HepG2 (cell line): ENCODE data around the gene MPZL3. TPM values are rescaled to one million over a fixed set of nuclear protein-coding genes. Genes with fewer than 3 reads are reported as not detected.

ENCODE experiments used
- AGO2 ChIP-seq: fragments of 200-400 bp; formaldehyde crosslinking; optimal IDR thresholded peaks from 2 replicates; pipeline ENCODE3; 2017; ENCODE audit warnings: mild to moderate bottlenecking, low read depth, low read length, moderate library complexity
- BHLHE40 ChIP-seq: IDR thresholded peaks from 2 replicates; pipeline ENCODE4 v1.6.1; 2011; ENCODE audit warnings: low read length, improper control_type of control experiment
- BRCA1 ChIP-seq: sonication (generic); formaldehyde crosslinking; IDR thresholded peaks from 2 replicates; pipeline ENCODE4 v1.4.0; 2020; ENCODE audit warnings: missing genetic modification reagents
- KLF6 ChIP-seq: IDR thresholded peaks from 2 replicates; pipeline ENCODE4 v1.8.0; 2016; ENCODE audit warnings: missing biosample characterization, missing genetic modification reagents
- PAX8 ChIP-seq: sonication (generic); formaldehyde crosslinking; IDR thresholded peaks from 2 replicates; pipeline ENCODE4 v1.8.0; 2022; ENCODE audit warnings: mild to moderate bottlenecking, missing genetic modification reagents, borderline replicate concordance
- POLR2AphosphoS5 ChIP-seq: IDR thresholded peaks from 2 replicates; pipeline ENCODE4 v1.6.1; 2012; ENCODE audit warnings: low read depth, low read length
- RARA ChIP-seq: IDR thresholded peaks from 2 replicates; pipeline ENCODE4 v1.6.1; 2016; ENCODE audit warnings: missing genetic modification reagents, missing compliant biosample characterization
- RFX5 ChIP-seq: IDR thresholded peaks from 2 replicates; pipeline ENCODE4 v1.6.1; 2011; ENCODE audit warnings: low read depth, low read length, improper control_type of control experiment
- ZBTB8A ChIP-seq: sonication (generic); formaldehyde crosslinking; IDR thresholded peaks from 2 replicates; pipeline ENCODE4 v1.4.0; 2020; ENCODE audit warnings: mild to moderate bottlenecking, low read depth, missing genetic modification reagents, borderline replicate concordance
- ZEB1 ChIP-seq: IDR thresholded peaks from 2 replicates; pipeline ENCODE4 v1.6.1; 2012; ENCODE audit warnings: mild to moderate bottlenecking, low read depth, inconsistent platforms; ENCODE audit not compliant: insufficient replicate concordance
- ZFYVE20 ChIP-seq: sonication (generic); formaldehyde crosslinking; IDR thresholded peaks from 2 replicates; pipeline ENCODE4 v1.8.0; 2023; ENCODE audit warnings: low read depth, mild to moderate bottlenecking, moderate library complexity, missing genetic modification reagents, borderline replicate concordance
- ZNF101 ChIP-seq: sonication (generic); formaldehyde crosslinking; IDR thresholded peaks from 2 replicates; pipeline ENCODE4 v1.4.0; 2020; ENCODE audit warnings: mild to moderate bottlenecking, low read depth, missing genetic modification reagents, borderline replicate concordance
- ZNF460 ChIP-seq: sonication (generic); formaldehyde crosslinking; IDR thresholded peaks from 2 replicates; pipeline ENCODE4 v1.5.1; 2020; ENCODE audit warnings: missing genetic modification reagents, mild to moderate bottlenecking, borderline replicate concordance
- ZNF564 ChIP-seq: sonication (generic); formaldehyde crosslinking; IDR thresholded peaks from 2 replicates; pipeline ENCODE4 v1.8.1; 2023; ENCODE audit warnings: mild to moderate bottlenecking, missing genetic modification reagents
- ZSCAN25 ChIP-seq: sonication (generic); formaldehyde crosslinking; IDR thresholded peaks from 2 replicates; pipeline ENCODE4 v1.8.0; 2022; ENCODE audit warnings: mild to moderate bottlenecking, missing genetic modification reagents
- polyA plus RNA-seq, 8 experiments: library from polyadenylated mRNA; depleted of rRNA in 3 of 8; stranded (reverse) in 7 of 8; unstranded in 1 of 8; fragments of >200 nt; fragmentation: Illumina TruSeq in 4 of 8; extraction: Trizol in 4 of 8; gene quantifications; 2 replicates each; pipeline versions ENCODE4 v1.2.1 to v1.2.3, GENCODE V29; 2011 to 2016; ENCODE audit warnings: low read depth in 4 of 8, missing spikeins in 1 of 8, mixed read lengths in 1 of 8; ENCODE audit not compliant: insufficient read depth in 1 of 8
- total RNA-seq, 5 experiments: library from RNA; depleted of rRNA; stranded (reverse); fragments of >200 nt; fragmentation: Illumina TruSeq; extraction: Trizol; gene quantifications; 2 replicates each; pipeline ENCODE4 v1.2.3, GENCODE V29; 2016; ENCODE audit warnings: low read depth in 1 of 5
- TF ChIP-seq, protein P1 (sequence below): sonication (generic); formaldehyde crosslinking; IDR thresholded peaks from 2 replicates; pipeline ENCODE4 v1.4.0; 2020; ENCODE audit warnings: mild to moderate bottlenecking, missing genetic modification reagents
- TF ChIP-seq, protein P2 (sequence below): sonication (generic); formaldehyde crosslinking; IDR thresholded peaks from 2 replicates; pipeline ENCODE4 v1.5.0; 2020; ENCODE audit warnings: missing genetic modification reagents, mild to moderate bottlenecking, borderline replicate concordance
- TF ChIP-seq, protein P3 (sequence below), 2 experiments: sonication (generic) in 1 of 2; formaldehyde crosslinking in 1 of 2; IDR thresholded peaks; 2 replicates each; pipeline versions ENCODE4 v1.4.0 to v1.6.1; 2016 to 2020; ENCODE audit warnings: borderline replicate concordance in 1 of 2, low read depth in 1 of 2, mild to moderate bottlenecking in 1 of 2, missing genetic modification reagents in 1 of 2

MPZL3 gene
- total and polyA plus RNA-seq, 2 of the 13 experiments (the other 11 are each of a cell fraction or from before 2014, with no cell fraction given): 5.3 to 9.3 TPM

GRCh38 chr11:118198370-118198769, 53.8 kb downstream of the MPZL3 start (continued):
- TF ChIP-seq, protein P1, sequence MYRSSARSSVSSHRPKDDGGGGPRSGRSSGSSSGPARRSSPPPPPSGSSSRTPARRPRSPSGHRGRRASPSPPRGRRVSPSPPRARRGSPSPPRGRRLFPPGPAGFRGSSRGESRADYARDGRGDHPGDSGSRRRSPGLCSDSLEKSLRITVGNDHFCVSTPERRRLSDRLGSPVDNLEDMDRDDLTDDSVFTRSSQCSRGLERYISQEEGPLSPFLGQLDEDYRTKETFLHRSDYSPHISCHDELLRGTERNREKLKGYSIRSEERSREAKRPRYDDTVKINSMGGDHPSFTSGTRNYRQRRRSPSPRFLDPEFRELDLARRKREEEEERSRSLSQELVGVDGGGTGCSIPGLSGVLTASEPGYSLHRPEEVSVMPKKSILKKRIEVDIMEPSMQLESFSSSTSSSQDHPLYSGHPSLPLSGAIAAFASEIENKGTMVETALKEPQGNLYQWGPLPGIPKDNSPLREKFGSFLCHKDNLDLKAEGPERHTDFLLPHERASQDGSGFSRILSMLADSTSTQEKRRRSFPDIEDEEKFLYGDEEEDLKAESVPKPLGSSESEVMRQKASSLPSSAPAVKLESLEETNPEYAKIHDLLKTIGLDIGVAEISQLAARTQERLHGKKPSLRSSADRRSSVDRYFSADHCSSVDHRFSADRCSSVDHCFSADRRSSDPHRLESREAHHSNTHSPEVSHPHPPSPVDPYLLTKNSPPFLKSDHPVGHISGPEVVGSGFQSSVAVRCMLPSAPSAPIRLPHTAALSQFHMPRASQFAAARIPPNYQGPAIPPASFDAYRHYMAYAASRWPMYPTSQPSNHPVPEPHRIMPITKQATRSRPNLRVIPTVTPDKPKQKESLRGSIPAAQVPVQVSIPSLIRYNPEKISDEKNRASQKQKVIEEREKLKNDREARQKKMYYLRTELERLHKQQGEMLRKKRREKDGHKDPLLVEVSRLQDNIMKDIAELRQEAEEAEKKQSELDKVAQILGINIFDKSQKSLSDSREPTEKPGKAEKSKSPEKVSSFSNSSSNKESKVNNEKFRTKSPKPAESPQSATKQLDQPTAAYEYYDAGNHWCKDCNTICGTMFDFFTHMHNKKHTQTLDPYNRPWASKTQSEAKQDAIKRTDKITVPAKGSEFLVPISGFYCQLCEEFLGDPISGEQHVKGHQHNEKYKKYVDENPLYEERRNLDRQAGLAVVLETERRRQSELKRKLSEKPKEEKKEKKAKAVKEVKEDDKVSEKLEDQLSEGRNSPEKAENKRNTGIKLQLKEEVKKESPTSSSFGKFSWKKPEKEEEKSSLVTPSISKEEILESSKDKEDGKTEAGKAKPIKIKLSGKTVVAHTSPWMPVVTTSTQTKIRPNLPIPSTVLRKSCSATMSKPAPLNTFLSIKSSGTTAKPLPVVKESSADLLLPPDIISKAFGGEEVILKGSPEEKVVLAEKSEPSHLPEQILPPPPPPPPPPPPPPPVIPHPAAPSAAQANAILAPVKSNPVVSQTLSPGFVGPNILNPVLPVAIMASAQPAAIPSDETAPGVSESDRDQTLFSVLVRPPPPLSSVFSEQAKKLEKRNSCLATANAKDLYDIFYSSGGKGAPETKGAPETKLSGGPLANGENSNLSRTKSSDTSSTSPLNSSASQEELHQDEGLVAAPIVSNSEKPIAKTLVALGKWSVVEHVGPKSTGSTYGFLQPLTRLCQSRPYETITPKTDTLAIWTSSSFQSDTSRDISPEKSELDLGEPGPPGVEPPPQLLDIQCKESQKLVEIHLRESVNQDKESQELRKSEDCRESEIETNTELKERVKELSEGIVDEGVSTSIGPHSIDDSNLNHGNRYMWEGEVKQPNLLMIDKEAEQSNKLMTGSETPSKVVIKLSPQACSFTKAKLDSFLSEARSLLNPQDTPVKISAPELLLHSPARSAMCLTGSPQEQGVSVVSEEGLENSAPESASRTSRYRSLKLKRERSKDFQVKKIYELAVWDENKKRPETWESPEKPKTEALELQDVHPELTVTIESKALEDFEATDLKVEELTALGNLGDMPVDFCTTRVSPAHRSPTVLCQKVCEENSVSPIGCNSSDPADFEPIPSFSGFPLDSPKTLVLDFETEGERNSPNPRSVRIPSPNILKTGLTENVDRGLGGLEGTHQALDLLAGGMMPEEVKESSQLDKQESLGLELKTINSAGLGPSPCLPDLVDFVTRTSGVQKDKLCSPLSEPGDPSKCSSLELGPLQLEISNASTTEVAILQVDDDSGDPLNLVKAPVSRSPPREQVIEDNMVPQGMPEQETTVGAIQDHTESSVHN: no peak
- no peak for TF ChIP-seq ZNF101 (CRISPR knock-in tag)
- TF ChIP-seq PAX8 (CRISPR knock-in tag): no peak
- no peak for TF ChIP-seq KLF6 (CRISPR knock-in tag)
- TF ChIP-seq ZEB1: no peak
- TF ChIP-seq, protein P2, sequence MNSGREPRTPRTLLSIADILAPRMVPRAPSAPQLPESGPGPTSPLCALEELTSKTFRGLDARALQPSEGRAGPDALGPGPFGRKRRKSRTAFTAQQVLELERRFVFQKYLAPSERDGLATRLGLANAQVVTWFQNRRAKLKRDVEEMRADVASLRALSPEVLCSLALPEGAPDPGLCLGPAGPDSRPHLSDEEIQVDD (CRISPR knock-in tag): no peak
- TF ChIP-seq BRCA1 (CRISPR knock-in tag): no peak
- TF ChIP-seq RFX5: no peak
- no peak for TF ChIP-seq ZBTB8A (CRISPR knock-in tag)
- TF ChIP-seq POLR2AphosphoS5: no peak
- no peak for TF ChIP-seq AGO2
- TF ChIP-seq ZNF460 (CRISPR knock-in tag): no peak
- TF ChIP-seq ZFYVE20 (CRISPR knock-in tag): no peak
- TF ChIP-seq ZSCAN25 (CRISPR knock-in tag): no peak
- no peak for TF ChIP-seq ZNF564 (CRISPR knock-in tag)
- TF ChIP-seq, protein P3, sequence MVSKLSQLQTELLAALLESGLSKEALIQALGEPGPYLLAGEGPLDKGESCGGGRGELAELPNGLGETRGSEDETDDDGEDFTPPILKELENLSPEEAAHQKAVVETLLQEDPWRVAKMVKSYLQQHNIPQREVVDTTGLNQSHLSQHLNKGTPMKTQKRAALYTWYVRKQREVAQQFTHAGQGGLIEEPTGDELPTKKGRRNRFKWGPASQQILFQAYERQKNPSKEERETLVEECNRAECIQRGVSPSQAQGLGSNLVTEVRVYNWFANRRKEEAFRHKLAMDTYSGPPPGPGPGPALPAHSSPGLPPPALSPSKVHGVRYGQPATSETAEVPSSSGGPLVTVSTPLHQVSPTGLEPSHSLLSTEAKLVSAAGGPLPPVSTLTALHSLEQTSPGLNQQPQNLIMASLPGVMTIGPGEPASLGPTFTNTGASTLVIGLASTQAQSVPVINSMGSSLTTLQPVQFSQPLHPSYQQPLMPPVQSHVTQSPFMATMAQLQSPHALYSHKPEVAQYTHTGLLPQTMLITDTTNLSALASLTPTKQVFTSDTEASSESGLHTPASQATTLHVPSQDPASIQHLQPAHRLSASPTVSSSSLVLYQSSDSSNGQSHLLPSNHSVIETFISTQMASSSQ (IDR thresholded peaks at IDR 0.05; ENCODE audit: low read depth): no peak
- TF ChIP-seq, protein P3 (CRISPR knock-in tag; IDR thresholded peaks at IDR 0.05; ENCODE audit: borderline replicate concordance): no peak
- TF ChIP-seq BHLHE40: 0 out of 2 replicates have a peak, but pooled peaks have one; percentile 30
- peak; percentile 17; the same call in 1 of the 2 replicates for TF ChIP-seq RARA
